GM12801 (cell line): Measurements from ENCODE around the gene LDHAL6B.

ENCODE experiments used
- CTCF ChIP-seq: IDR thresholded peaks from one replicate; pipeline ENCODE4 v1.5.1; 2011; ENCODE audit warnings: control low read depth; ENCODE audit not compliant: insufficient read length; ENCODE audit errors: extremely low read depth

LDHAL6B gene

DNA sequence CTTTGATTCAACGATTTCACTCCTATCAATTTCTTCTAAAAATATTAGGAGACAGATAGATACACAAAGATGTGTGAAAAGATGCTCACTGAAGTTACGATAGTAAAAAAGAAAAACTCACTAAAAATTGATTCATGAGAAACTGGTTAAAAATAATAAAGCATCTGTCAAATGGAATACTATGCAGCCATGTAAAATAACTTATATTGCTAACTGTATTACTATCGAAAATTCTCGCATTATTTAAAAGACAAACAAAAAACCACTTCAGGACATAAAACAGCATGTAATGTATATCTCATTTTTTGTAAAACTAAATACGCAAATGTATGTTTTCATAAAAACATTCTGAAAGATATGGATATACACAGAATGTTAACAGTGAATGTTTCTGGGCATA lies 33.4 kb upstream of the LDHAL6B start:
- no peak for TF ChIP-seq CTCF

GRCh38 chr15:59174151-59174834 lies 32.4 kb upstream of the LDHAL6B start:
- TF ChIP-seq CTCF = no peak

- TF ChIP-seq CTCF = no peak
Observed at GRCh38 chr15:59174835-59175831, 31.5 kb upstream of the LDHAL6B start.

- TF ChIP-seq CTCF = no peak
Observed at GRCh38 chr15:59176653-59177316, 29.9 kb upstream of the LDHAL6B start.

DNA sequence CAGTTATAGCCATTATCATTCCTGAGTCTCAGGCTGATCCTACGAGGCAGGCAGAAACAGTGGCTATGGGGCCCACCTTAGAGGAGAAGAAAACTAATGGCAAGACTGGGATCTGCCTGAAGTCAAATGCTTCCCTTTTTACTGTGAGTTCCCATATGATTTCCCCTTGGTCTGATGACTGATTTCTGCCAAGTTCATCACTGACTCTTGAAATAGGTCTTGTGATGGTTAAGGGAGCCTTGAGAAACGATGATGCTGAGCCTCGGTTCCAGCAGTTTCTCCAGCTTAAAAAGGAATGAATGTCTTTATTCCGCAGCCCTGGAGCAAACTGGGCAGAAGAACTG lies 29.4 kb upstream of the LDHAL6B start:
- TF ChIP-seq CTCF = no peak

DNA sequence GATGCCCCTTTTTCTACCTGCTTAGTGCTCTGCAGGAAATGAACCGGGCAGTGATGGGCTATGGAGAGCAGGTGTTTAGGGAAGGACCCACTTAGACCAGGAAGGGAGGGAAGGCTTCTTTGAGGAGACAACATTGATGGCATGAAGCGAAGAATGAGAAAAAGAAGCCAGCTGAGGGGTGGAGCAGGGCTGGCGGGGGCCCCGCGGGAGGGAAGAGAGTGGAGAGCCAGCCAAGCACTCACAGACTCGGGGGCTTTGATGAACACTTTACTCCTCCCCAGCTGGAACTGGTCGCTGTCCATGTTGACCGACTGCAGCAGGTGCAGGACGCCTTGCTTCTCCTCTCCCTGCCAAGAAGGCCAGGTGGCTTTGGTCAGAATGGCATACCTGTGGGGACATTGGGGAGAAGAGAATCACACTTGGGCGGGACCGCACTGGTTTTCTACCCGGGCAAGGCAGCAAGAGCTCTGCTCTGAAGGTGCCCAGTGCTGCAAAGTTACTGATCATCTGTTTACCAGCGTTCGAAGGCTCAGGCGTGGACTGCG lies 28.4 kb upstream of the LDHAL6B start:
- TF ChIP-seq CTCF = no peak

DNA sequence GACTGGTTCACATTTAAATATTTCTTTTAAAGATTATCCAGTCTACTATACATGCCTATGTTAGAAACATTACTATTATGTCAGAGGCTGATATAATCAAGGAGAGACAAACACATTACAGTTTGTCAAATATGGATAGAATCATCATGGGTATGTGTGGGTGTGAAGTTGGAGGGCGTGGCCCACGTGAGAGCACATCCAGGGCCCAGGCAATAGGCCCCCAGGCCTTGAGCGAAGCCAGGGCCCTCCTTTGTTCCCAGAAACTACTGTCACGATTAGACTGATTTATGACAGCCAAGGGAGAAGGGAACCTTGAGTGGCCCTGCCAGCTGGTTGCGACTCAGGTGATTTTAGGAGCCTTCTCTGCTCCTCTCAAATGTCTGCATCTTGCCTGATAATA lies 26.9 kb upstream of the LDHAL6B start:
- no peak for TF ChIP-seq CTCF
